ENCODE data around the gene SPHKAP.
"Not testable (repeated sequence)": the region's sequence is repeated elsewhere in the genome, so short reads cannot be mapped to it uniquely, and the experiment has no call there.

SPHKAP gene

GRCh38 chr2:228102949-228103348 lies 78.5 kb downstream of the SPHKAP start:
- DNase-seq, result no peak

- DNase-seq, result no peak
These were observed 87.0 kb downstream of the SPHKAP start for GRCh38 chr2:228094377-228094921.

GRCh38 chr2:228092056-228092455 lies 89.4 kb downstream of the SPHKAP start:
- DNase-seq, result no peak

GRCh38 chr2:228086561-228086960 lies 94.9 kb downstream of the SPHKAP start:
- DNase-seq, result no peak

- DNase-seq, result no peak
These were observed 96.8 kb downstream of the SPHKAP start for GRCh38 chr2:228084717-228085116.

- DNase-seq, result no peak
These were observed 98.4 kb downstream of the SPHKAP start for GRCh38 chr2:228083131-228083530.

GRCh38 chr2:228082571-228082970 lies 98.9 kb downstream of the SPHKAP start:
- no peak for DNase-seq

GRCh38 chr2:228079194-228079593 lies 102.3 kb downstream of the SPHKAP start:
- no peak for DNase-seq

- not testable (repeated sequence) for DNase-seq
These were observed 104.8 kb downstream of the SPHKAP start for GRCh38 chr2:228076695-228077094.

GRCh38 chr2:228072669-228073068 lies 108.8 kb downstream of the SPHKAP start:
- DNase-seq, result no peak

GRCh38 chr2:228067309-228067708 lies 114.2 kb downstream of the SPHKAP start:
- peak; percentile 21 for DNase-seq

GRCh38 chr2:228066126-228066798 lies 115.2 kb downstream of the SPHKAP start:
- no peak for DNase-seq

- DNase-seq, result no peak
These were observed 115.8 kb downstream of the SPHKAP start for GRCh38 chr2:228065686-228066085.

GRCh38 chr2:228064796-228065315 lies 116.6 kb downstream of the SPHKAP start:
- no peak for DNase-seq

GRCh38 chr2:228064024-228064423 lies 117.5 kb downstream of the SPHKAP start:
- DNase-seq, result no peak

- DNase-seq, result no peak
These were observed 117.9 kb downstream of the SPHKAP start for GRCh38 chr2:228063558-228063957.

GRCh38 chr2:228059735-228060134 lies 121.8 kb downstream of the SPHKAP start:
- no peak for DNase-seq

GRCh38 chr2:228056293-228057097 lies 125.0 kb downstream of the SPHKAP start:
- no peak for DNase-seq

GRCh38 chr2:228048838-228049490 lies 132.5 kb downstream of the SPHKAP start:
- no peak for DNase-seq

GRCh38 chr2:228040995-228041394 lies 140.5 kb downstream of the SPHKAP start:
- no peak for DNase-seq

- no peak for DNase-seq
These were observed 141.5 kb downstream of the SPHKAP start for GRCh38 chr2:228039752-228040534.

GRCh38 chr2:228038967-228039366 lies 142.5 kb downstream of the SPHKAP start:
- no peak for DNase-seq

Data from NCI-H1436 treated with DMSO at 0.1 percent for 48 hours (cell line).